NCI-H2107 treated with DMSO at 0.1 percent for 48 hours (cell line): ENCODE measurements around the gene KCNF1.
A peak's percentile ranks its signal among the peaks of the same experiment; 100 is the strongest.

ENCODE experiments used
- DNase-seq: peaks from one replicate; lab custom pipeline; 2025; ENCODE audit not compliant: unreplicated experiment; lab: John Stamatoyannopoulos, UW

KCNF1 gene, protein sequence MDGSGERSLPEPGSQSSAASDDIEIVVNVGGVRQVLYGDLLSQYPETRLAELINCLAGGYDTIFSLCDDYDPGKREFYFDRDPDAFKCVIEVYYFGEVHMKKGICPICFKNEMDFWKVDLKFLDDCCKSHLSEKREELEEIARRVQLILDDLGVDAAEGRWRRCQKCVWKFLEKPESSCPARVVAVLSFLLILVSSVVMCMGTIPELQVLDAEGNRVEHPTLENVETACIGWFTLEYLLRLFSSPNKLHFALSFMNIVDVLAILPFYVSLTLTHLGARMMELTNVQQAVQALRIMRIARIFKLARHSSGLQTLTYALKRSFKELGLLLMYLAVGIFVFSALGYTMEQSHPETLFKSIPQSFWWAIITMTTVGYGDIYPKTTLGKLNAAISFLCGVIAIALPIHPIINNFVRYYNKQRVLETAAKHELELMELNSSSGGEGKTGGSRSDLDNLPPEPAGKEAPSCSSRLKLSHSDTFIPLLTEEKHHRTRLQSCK

DNA sequence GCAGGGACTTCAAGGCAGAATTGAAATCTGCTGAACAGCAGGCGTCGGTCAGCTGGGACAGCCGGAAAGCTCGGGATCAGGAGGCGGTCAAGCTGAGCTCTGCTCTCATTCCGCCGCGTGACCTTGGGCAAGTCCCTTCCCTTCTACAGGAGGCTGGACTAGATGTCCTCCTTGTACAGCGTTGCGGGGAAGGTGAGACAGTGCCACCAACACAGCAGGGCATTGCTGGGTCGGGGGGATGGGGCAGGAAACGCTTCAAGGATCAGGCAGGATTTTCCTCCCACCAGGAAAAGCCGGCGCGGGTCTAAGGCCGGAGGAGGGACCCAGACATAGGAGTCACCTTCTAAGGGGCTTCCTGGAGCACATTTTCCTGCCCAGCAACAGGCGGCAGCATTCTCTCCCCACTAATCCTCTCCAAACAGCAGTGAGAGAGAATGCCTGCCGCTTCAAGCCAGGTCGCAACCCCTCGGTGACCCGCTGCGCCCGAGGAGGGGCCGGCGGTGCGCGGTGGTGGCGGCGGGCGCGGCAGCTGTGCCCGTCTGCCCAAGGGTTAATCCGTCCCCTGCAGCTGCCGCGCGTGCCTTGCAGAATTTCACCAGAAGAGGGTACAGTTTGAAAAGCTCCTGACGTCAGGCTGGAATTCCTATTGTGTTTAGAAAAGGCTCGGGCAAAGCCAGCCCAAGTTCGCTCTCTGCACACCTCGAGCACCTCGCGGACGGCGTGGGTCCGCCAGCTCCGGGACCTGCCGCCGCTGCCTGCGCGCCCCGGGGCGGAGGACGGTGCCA is at the start of gene KCNF1:
KCNF1 (plus strand) TSS at position 644 of the 785 bp plus-strand sequence. CDS start 493 bp downstream, outside the sequence.
- peak; percentile 60 for DNase-seq

GRCh38 chr2:10862330-10862729 is 49.4 kb upstream of the KCNF1 start:
- DNase-seq, result no peak

DNA sequence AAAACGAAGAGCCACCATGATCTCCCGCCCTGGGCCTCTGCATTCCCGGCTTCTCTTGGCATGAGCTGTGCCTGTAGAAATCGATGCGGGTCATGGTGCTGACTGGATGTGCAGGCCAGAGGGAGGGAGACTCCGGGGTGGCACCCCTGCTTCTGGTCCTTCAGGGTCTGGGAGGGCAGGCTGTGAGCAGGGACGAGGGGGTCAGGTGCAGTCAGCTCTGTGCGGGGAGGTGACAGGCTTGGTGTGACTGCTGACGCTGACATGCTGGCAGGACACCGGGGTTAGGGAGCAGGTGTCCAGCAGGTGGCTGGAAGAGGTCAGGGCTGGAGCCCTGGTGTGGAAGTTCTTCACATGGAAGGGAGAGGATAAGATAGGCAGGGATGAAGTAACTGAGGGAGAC is 48.7 kb upstream of the KCNF1 start:
- no peak for DNase-seq

DNA sequence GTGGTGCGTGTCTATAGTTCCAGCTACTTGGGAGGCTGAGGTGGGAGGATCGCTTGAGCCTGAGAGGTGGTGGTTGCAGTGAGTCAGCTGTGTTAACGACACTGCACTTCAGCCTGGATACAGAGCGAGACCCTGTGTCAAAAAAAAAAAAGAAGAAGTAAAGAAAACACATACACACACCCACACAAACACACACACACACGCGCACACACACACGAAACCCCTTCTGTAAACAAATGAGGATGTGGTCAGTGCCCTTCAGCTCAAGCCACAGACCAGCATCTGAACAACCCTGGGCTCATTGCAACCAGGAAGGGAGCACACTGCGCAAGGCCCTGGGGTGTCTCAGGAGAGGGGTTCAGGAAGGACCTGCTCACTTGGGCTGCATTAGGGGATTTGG is 47.9 kb upstream of the KCNF1 start:
- no peak for DNase-seq

GRCh38 chr2:10864251-10864650 is 47.5 kb upstream of the KCNF1 start:
- no peak for DNase-seq

DNA sequence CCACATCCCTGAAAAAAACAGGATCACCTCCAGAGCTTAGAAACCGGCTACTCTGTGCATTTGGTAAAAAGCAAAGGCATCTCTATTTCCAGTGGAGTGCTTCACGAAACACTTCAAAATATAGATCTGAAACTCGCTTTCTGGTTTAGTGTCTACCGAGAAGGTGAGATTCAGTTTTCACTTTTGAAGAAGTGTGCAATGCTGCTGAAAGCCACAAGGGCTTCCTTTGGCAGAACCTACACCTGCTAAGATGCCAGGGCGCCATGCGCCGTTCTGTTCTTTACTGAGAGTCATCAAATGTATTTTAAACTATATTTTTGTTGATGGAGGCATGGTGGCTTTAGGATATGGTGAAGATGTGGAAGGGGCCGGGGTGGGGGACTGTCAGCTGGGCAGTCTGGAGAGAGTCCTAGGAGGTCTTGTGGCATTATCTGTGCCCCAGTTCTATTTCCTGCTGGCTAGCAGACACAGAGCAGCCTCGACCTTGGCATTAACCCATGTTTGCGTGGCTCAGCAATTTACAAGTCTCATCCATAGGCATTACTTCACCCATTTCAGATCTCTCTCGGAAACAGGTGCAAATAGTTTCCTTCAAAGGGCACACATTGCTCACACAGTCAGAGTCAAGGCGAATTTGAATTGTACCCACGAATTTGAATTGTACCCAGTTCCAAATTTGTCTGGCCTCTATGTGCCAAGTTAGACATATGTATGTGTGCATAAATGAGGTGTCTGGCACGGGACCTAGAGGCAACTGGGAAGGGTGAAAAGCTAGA is 46.7 kb upstream of the KCNF1 start:
- peak; percentile 27 for DNase-seq

DNA sequence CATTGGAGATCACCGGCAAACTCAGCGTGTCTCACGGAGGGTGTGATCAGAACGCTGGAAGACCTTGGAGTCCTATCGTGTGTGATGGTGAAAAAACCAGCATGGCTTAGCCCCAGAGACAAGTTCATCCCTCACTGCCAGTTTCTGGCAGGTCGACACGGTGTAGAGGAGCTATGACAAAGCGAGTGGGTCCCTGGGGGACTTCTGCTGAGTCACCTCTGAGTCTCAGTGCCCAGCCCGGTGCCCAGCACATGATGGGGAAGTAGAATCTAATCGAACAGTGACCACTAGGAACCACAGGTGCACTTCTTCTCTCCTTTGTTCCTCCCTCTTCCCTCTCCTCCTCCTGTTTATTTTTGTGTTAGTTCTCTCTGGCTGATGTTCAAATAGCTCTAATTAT is 45.9 kb upstream of the KCNF1 start:
- no peak for DNase-seq

DNA sequence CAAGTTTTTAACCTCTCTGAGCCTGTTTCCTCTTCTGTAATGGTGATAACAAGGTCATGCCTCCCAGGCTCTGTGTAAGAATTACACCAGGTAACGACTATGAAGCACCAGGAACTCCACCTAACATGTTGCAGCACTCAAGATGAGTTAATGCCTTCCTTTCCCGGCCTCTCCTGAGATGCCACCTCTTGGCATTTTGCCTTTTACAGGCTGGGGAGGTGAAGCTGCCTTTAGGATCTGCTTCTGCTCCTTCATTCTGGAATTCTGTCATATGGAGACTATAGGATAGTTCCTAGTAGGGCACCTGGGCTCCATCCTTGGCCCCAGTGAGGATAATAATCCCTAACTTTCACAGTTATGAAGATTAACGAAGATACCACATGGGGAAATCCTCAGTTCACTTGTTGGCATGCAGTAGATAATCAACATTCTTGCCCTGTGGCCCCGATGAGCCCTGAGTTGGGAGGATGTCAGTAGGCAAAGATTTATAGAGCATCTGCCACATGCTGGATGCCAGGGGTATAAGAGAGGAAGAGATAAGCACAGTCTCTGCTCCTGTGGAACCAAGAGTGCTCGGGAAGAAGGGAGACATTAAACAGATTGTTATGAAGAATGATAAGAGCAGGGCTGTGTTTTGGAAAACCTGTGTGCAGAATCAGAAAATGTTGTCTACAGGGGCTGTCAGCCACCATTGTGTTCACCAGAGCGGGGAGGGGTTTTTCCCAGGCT is 43.9 kb upstream of the KCNF1 start:
- DNase-seq, result no peak

- DNase-seq, result no peak
Observed at GRCh38 chr2:10868465-10869314, 43.0 kb upstream of the KCNF1 start.

- no peak for DNase-seq
Observed at GRCh38 chr2:10871978-10872377, 39.8 kb upstream of the KCNF1 start.

- DNase-seq, result no peak
Observed at GRCh38 chr2:10873171-10873570, 38.6 kb upstream of the KCNF1 start.

DNA sequence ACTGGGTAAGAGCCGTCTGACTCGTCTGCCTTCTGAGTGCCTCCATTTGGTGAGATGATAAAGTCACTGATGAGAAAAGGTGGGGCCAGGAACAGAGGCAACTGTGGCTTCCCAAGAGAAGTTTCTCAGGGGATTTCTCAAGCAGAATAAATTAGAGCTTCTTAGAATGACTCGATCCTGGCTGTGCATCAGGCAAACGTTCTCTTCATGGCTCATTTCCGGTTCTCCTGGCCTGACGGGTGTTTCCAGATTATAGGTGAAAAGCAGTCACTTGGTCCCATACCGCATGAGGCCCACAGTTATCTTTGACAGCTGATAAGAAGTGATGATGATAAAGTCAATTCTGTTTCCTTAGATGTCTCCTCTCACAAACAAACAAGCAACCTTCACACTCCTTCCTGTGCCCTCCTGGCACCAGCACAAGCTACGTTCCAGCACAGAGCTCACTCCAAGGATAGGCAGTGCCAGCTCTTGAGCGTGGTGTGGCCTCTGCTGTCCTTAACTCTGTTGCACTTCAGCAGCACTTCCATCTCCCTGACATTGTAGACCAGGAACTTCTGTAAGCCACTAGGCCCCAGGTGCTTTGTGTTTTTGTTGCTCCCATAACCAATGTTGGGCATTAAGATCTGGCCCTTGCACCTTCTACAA is 37.8 kb upstream of the KCNF1 start:
- no peak for DNase-seq

DNA sequence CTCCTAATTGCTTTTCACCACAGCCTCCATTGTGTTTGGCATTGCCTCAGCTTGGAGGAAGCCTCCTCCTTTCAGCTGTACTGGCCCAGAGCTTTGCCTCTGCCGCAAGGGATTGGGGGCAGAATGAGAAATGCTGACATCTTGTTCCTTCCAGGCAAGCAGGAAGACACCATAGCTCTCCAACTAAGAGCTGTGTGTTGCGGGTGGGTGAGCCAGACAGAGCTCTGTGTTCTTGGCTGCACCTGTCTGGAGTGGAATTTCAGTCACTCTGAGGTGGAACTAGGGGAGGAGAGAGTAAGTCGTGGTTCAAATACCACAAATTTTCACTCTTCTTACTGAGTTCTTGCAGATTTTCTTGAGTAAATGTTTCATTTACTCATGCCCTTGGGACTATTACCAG is 36.6 kb upstream of the KCNF1 start:
- no peak for DNase-seq

DNA sequence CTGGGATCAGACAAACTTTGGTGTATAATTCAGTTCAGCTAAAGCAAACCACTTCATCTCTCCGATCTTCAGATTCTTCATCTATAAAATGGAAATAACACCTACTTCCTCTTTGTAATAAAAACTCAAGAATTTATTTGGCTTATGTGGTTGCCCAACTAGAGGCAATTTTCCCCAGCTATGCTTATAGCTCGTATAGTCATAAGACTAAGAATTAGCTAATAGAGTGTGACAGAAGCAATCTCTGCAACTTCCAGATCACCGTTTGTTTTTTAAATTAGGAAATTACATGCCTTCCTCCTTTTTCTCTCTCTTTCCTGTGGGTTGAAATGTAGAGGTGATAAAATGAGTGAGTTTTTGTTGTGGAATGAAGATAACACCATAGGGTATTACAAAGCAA is 35.3 kb upstream of the KCNF1 start:
- DNase-seq, result no peak

DNA sequence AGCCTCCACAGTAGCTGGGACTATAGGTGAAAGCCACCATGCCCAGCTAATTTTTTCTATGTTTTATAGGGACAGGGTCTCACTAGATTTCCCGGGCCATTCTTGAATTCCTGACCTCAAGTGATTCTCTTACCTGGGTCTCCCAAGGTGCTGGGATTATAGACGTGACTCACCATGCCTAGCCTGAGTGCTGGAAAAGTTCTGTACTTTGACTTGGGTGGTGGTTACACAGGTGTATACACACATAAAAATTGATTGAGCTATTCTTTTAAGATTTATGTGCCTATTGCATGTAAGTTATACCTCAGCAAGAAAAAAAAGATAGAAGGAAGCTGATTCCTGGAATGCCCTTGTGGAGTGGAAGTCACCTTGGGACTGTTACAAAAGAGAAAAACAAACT is 34.8 kb upstream of the KCNF1 start:
- DNase-seq, result no peak

DNA sequence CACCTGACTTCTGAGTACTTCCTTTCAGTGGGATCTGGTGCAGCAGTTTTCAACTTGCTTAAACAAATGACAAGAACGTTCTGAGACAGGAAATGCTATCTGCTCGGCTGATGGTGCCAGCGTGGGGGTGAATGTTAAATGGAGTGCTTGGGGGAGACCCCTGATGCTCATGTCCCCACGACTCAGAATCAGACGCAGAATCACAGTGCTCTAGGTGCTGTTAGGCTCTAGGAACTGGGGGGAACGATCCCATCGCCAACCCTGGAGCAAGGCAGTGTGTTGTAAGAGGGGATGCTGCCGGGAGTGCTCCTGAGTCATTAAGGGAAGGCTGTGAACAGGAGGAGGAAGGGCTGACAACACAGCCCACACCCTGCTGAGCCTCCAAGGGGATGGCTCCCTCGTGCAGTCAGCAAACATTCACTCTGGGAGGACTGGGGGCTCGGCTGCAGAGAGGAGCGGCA is 34.1 kb upstream of the KCNF1 start:
- DNase-seq, result no peak

- no peak for DNase-seq
Observed at GRCh38 chr2:10878268-10878915, 33.3 kb upstream of the KCNF1 start.

- DNase-seq, result no peak
Observed at GRCh38 chr2:10879159-10879558, 32.6 kb upstream of the KCNF1 start.
